Endothelial cell of umbilical vein (primary cell): ENCODE data around the gene ACAA1. TPM values are rescaled to one million over a fixed set of nuclear protein-coding genes. Genes with fewer than 3 reads are reported as not detected.

Experiments
- BruUV-seq: library from RNA; stranded (reverse); fragments of 400-500 nt; replicated peaks from 2 replicates; lab custom pipeline; 2021; lab: Mats Ljungman, UMichigan
- CTCF ChIA-PET: fragments of 300-600, 350-600 bp; sonication (Branson Sonifier 250); formaldehyde crosslinking; loops from one replicate; lab custom pipeline; 2021; ENCODE audit warnings: antibody characterized with exemption, inconsistent platforms; lab: Charles Lee
- POLR2A ChIA-PET: fragments of 300-600, 350-600 bp; sonication (Branson Sonifier 250); formaldehyde crosslinking; loops from one replicate; lab custom pipeline; 2021; ENCODE audit warnings: antibody characterized with exemption, inconsistent platforms; lab: Charles Lee
- DNase-seq: peaks from one replicate; pipeline ENCODE4 v3.0.0-alpha.2; 2011; ENCODE audit warnings: low read depth, low spot score
- FAIRE-seq: peaks from 2 replicates; lab custom pipeline; 2011; peaks lifted over from hg19 to GRCh38; lab: Jason Lieb, UNC
- H2AFZ ChIP-seq: 2 replicates; pipeline ENCODE4 v1.6.0; 2012; ENCODE audit warnings: low read depth, low read length, control low read depth, inconsistent platforms
- H3K27ac ChIP-seq: 2 replicates; pipeline ENCODE4 v1.5.1; 2011; ENCODE audit warnings: low read depth, mild to moderate bottlenecking, control low read depth, low read length, moderate library complexity; ENCODE audit not compliant: insufficient read depth
- H3K27me3 ChIP-seq, 2 experiments: 2 replicates each; pipeline versions ENCODE4 v1.6.0 to v1.6.1; 2011; ENCODE audit warnings: low read length in 2 of 2, mixed read lengths in 1 of 2; ENCODE audit not compliant: control insufficient read depth in 2 of 2, insufficient read depth in 2 of 2
- H3K36me3 ChIP-seq, 2 experiments: 2 replicates in 1 of 2; 3 replicates in 1 of 2; pipeline ENCODE4 v1.5.1; 2011; ENCODE audit warnings: low read length in 2 of 2, mild to moderate bottlenecking in 1 of 2, moderate library complexity in 1 of 2; ENCODE audit not compliant: control insufficient read depth in 2 of 2, insufficient read depth in 2 of 2; ENCODE audit errors: extremely low read depth in 1 of 2
- H3K4me1 ChIP-seq: 3 replicates; pipeline ENCODE4 v1.5.1; 2011; ENCODE audit warnings: mild to moderate bottlenecking, low read length; ENCODE audit not compliant: control insufficient read depth, insufficient read depth; ENCODE audit errors: extremely low read depth
- H3K4me2 ChIP-seq: 2 replicates; pipeline ENCODE4 v1.6.1; 2011; ENCODE audit warnings: low read length, control low read depth, mixed read lengths; ENCODE audit not compliant: insufficient read depth
- H3K4me3 ChIP-seq, 3 experiments: fragments of 200-600 bp in 1 of 3; sonication (generic), shearing (Covaris generic) in 1 of 3; replicated peaks in 1 of 3; 2 replicates each; pipeline ENCODE4 v1.5.1; 2011 to 2016; ENCODE audit warnings: control low read depth in 3 of 3, low read length in 3 of 3, mild to moderate bottlenecking in 2 of 3, inconsistent platforms in 1 of 3, low read depth in 1 of 3, moderate library complexity in 1 of 3; ENCODE audit not compliant: insufficient read depth in 1 of 3
- H3K79me2 ChIP-seq: 2 replicates; pipeline ENCODE4 v1.6.0; 2012; ENCODE audit warnings: low read length, inconsistent platforms; ENCODE audit not compliant: control insufficient read depth, insufficient read depth
- H3K9ac ChIP-seq: replicated peaks from 2 replicates; pipeline ENCODE3; 2011; ENCODE audit warnings: low read length, control low read depth; ENCODE audit not compliant: insufficient read depth; ENCODE audit errors: extremely low read depth
- H3K9me1 ChIP-seq: replicated peaks from 3 replicates; pipeline ENCODE4 v1.6.0; 2011; ENCODE audit warnings: mild to moderate bottlenecking, low read length; ENCODE audit not compliant: control insufficient read depth, insufficient read depth; ENCODE audit errors: extremely low read depth
- H3K9me3 ChIP-seq: replicated peaks from 2 replicates; pipeline ENCODE4 v1.5.1; 2012; ENCODE audit warnings: low read length, inconsistent platforms; ENCODE audit not compliant: control insufficient read depth, insufficient read depth
- H4K20me1 ChIP-seq: replicated peaks from 2 replicates; pipeline ENCODE3; 2011; ENCODE audit warnings: mild to moderate bottlenecking, low read length; ENCODE audit not compliant: control insufficient read depth, insufficient read depth; ENCODE audit errors: extremely low read depth
- EZH2 ChIP-seq: IDR thresholded peaks from 2 replicates; pipeline ENCODE4 v1.6.1; 2012; ENCODE audit warnings: borderline replicate concordance, low read depth, mild to moderate bottlenecking, moderate library complexity, low read length, inconsistent platforms; ENCODE audit not compliant: severe bottlenecking
- FOS ChIP-seq: IDR thresholded peaks from 2 replicates; pipeline ENCODE4 v1.6.1; 2011; ENCODE audit warnings: mild to moderate bottlenecking, low read length, moderate library complexity, borderline replicate concordance; ENCODE audit not compliant: insufficient read depth
- GATA2 ChIP-seq: IDR thresholded peaks from 2 replicates; pipeline ENCODE4 v1.7.0; 2011; ENCODE audit warnings: low read depth, mild to moderate bottlenecking, moderate library complexity, mixed read lengths, low read length; ENCODE audit not compliant: insufficient read length, insufficient read depth
- JUN ChIP-seq: IDR thresholded peaks from 2 replicates; pipeline ENCODE4 v1.6.1; 2011; ENCODE audit warnings: borderline replicate concordance, low read depth; ENCODE audit not compliant: insufficient read length, insufficient read depth
- MAX ChIP-seq: IDR thresholded peaks from 2 replicates; pipeline ENCODE4 v1.6.1; 2011; ENCODE audit not compliant: insufficient read depth, insufficient read length
- MYC ChIP-seq: IDR thresholded peaks from one replicate; pipeline ENCODE4 v1.6.1; 2011; ENCODE audit warnings: mild to moderate bottlenecking, low read depth, low read length
- POLR2A ChIP-seq: IDR thresholded peaks from 2 replicates; pipeline ENCODE4 v1.6.1; 2012; ENCODE audit warnings: low read depth, mild to moderate bottlenecking, control low read depth, low read length
- POLR2AphosphoS5 ChIP-seq: IDR thresholded peaks from 2 replicates; pipeline ENCODE4 v1.6.1; 2012; ENCODE audit warnings: low read depth, mild to moderate bottlenecking, control low read depth, low read length, moderate library complexity; ENCODE audit not compliant: insufficient read depth
- dilution Hi-C: fragments of 300-500 bp; cut with MboI; formaldehyde crosslinking; loops from one replicate; pipeline ENCODE4 v1.15.0; 2019; ENCODE audit warnings: low sequenced_read_pairs; ENCODE audit not compliant: extremely low pct_ligation_motif_present
- intact Hi-C: fragments of 100-400 bp; cut with micrococcal nuclease; formaldehyde crosslinking; loops from one replicate; pipeline ENCODE4 v1.10.0; 2022
- polyA plus RNA-seq, 4 experiments: library from polyadenylated mRNA; depleted of rRNA in 3 of 4; stranded (reverse) in 3 of 4; unstranded in 1 of 4; fragments of >200 nt; gene quantifications; 2 replicates each; pipeline versions ENCODE4 v1.2.1 to v1.2.3, GENCODE V29; 2011 to 2012; ENCODE audit warnings: missing spikeins in 1 of 4
- total RNA-seq: library from RNA; stranded (reverse); gene quantifications from 2 replicates; pipeline ENCODE4 v1.2.3, GENCODE V29; 2021
- TF ChIP-seq, protein P1 (sequence below), 2 donors: IDR thresholded peaks; 1 replicate in 1 of 2; 2 replicates in 1 of 2; pipeline ENCODE4 v1.5.1; 2011; ENCODE audit warnings: low read length in 2 of 2, mild to moderate bottlenecking in 2 of 2, moderate library complexity in 2 of 2, control low read depth in 1 of 2, inconsistent platforms in 1 of 2, low read depth in 1 of 2; ENCODE audit not compliant: insufficient read depth in 1 of 2; ENCODE audit errors: extremely low read depth in 1 of 2

The ACAA1 gene
- total and polyA plus RNA-seq, 2 donors (not counting 3 experiments of a cell fraction or from before 2014, with no cell fraction given) = 52.1 to 53.8 TPM

GRCh38 chr3:38169027-38169317 lies 32.0 kb upstream of the ACAA1 start:
- H4K20me1 ChIP-seq = no peaks in the 10 kb centered on the region
- no peak overlapping the region for H3K27ac ChIP-seq
- DNase-seq (no peak), FAIRE-seq (no peak)
- H3K79me2 ChIP-seq = peaks cover 66% of the 10 kb centered on the region
- no peaks in the 10 kb centered on the region for H3K36me3 ChIP-seq
- H3K4me1 ChIP-seq = peaks cover 4% of the 10 kb centered on the region
- H3K4me3 ChIP-seq = no peak overlapping the region
- no TSS peak for BruUV-seq
- no peak overlapping the region for H3K4me2 ChIP-seq
- no peak overlapping the region for H3K9ac ChIP-seq
- no peaks in the 10 kb centered on the region for H3K9me1 ChIP-seq
- dilution Hi-C loops (no loop called here), intact Hi-C loops (no loop called here)
- TF ChIP-seq MYC (no peak), JUN (no peak), MAX (no peak), POLR2AphosphoS5 (no peak), EZH2 (no peak), POLR2A (no peak), GATA2 (no peak), FOS (no peak)
- TF ChIP-seq, protein P1, sequence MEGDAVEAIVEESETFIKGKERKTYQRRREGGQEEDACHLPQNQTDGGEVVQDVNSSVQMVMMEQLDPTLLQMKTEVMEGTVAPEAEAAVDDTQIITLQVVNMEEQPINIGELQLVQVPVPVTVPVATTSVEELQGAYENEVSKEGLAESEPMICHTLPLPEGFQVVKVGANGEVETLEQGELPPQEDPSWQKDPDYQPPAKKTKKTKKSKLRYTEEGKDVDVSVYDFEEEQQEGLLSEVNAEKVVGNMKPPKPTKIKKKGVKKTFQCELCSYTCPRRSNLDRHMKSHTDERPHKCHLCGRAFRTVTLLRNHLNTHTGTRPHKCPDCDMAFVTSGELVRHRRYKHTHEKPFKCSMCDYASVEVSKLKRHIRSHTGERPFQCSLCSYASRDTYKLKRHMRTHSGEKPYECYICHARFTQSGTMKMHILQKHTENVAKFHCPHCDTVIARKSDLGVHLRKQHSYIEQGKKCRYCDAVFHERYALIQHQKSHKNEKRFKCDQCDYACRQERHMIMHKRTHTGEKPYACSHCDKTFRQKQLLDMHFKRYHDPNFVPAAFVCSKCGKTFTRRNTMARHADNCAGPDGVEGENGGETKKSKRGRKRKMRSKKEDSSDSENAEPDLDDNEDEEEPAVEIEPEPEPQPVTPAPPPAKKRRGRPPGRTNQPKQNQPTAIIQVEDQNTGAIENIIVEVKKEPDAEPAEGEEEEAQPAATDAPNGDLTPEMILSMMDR (IDR thresholded peaks at IDR 0.05; ENCODE audit: extremely low read depth in 1 of 2, insufficient read depth in 1 of 2, low read depth in 1 of 2, low read length in 2 of 2) = no peak
- POLR2A ChIA-PET = interaction anchor here (0.7 kb wide), 1 partner anchor 129 kb away, joined by 3 read pairs; no protein-coding TSS in a partner anchor
- CTCF ChIA-PET = no interaction called here
- H3K27me3 ChIP-seq = no peaks in the 10 kb centered on the region
- no peaks in the 10 kb centered on the region for H3K9me3 ChIP-seq
- H2AFZ ChIP-seq = no peak overlapping the region
